ENCODE data around the gene ALOX15.

The ALOX15 gene

GRCh38 chr17:4678448-4679026, 37.1 kb upstream of the ALOX15 start:
- Histone ChIP-seq H2AFZ (ENCODE audit: low read depth) (no peak overlapping the region), H3K27ac (no peak overlapping the region), H3K9ac (no peak overlapping the region), H3K4me1 (ENCODE audit: low read depth, poor library complexity, severe bottlenecking) (no peaks in the 10 kb centered on the region), H3K4me2 (no peak overlapping the region), H3K79me2 (ENCODE audit: insufficient read depth, low read depth) (no peaks in the 10 kb centered on the region), H3K4me3 (IDR thresholded peaks at IDR 0.05; ENCODE audit: insufficient read depth, low read depth, low read length) (no peak overlapping the region), H3K27me3 (ENCODE audit: insufficient read depth, low read depth) (no peaks in the 10 kb centered on the region), H4K20me1 (ENCODE audit: insufficient read depth) (no peaks in the 10 kb centered on the region), H3K36me3 (ENCODE audit: insufficient read depth) (no peaks in the 10 kb centered on the region)
- no peak for TF ChIP-seq CTCF (conservative IDR thresholded peaks at IDR 0.05; ENCODE audit: low read depth, low read length)

DNA sequence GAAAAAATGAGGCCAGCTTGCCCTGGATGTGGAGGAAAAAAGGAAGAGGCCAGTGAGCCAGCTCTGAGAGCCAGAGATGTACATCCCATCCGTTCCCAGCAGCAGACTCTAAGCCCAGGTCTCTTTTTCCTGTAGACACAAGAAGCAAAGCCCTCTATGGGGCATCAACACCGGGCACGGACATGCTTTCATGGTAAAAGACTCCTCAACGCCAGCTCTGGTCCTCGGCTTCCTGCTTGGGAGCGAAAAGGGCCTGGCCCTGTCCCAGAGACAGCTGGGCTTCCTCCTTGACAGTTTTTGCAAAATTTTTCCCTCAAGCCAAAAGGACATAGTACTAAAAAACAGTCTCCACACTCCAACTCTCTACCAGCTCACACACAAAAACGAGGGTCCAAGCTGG, 35.3 kb upstream of the ALOX15 start:
- Histone ChIP-seq H3K4me1 (ENCODE audit: low read depth, poor library complexity, severe bottlenecking) (no peaks in the 10 kb centered on the region), H3K4me3 (IDR thresholded peaks at IDR 0.05; ENCODE audit: insufficient read depth, low read depth, low read length) (no peak overlapping the region), H3K27me3 (ENCODE audit: insufficient read depth, low read depth) (no peaks in the 10 kb centered on the region), H4K20me1 (ENCODE audit: insufficient read depth) (no peaks in the 10 kb centered on the region), H3K79me2 (ENCODE audit: insufficient read depth, low read depth) (no peaks in the 10 kb centered on the region), H3K27ac (no peak overlapping the region), H3K4me2 (no peak overlapping the region), H3K36me3 (ENCODE audit: insufficient read depth) (no peaks in the 10 kb centered on the region), H3K9ac (no peak overlapping the region), H2AFZ (ENCODE audit: low read depth) (no peak overlapping the region)
- TF ChIP-seq CTCF (conservative IDR thresholded peaks at IDR 0.05; ENCODE audit: low read depth, low read length), result no peak

- Histone ChIP-seq H3K27ac (no peak overlapping the region), H3K79me2 (ENCODE audit: insufficient read depth, low read depth) (no peaks in the 10 kb centered on the region), H3K4me1 (ENCODE audit: low read depth, poor library complexity, severe bottlenecking) (no peaks in the 10 kb centered on the region), H3K4me2 (no peak overlapping the region), H3K27me3 (ENCODE audit: insufficient read depth, low read depth) (no peaks in the 10 kb centered on the region), H3K36me3 (ENCODE audit: insufficient read depth) (no peaks in the 10 kb centered on the region), H4K20me1 (ENCODE audit: insufficient read depth) (no peaks in the 10 kb centered on the region), H3K4me3 (IDR thresholded peaks at IDR 0.05; ENCODE audit: insufficient read depth, low read depth, low read length) (no peak overlapping the region), H2AFZ (ENCODE audit: low read depth) (no peak overlapping the region), H3K9ac (no peak overlapping the region)
- no peak for TF ChIP-seq CTCF (conservative IDR thresholded peaks at IDR 0.05; ENCODE audit: low read depth, low read length)
Observed at GRCh38 chr17:4675791-4676190, 34.3 kb upstream of the ALOX15 start.

GRCh38 chr17:4674685-4674998, 33.2 kb upstream of the ALOX15 start:
- no peaks in the 10 kb centered on the region for H3K79me2 ChIP-seq (ENCODE audit: insufficient read depth, low read depth)
- no peaks in the 10 kb centered on the region for H3K36me3 ChIP-seq (ENCODE audit: insufficient read depth)
- no peaks in the 10 kb centered on the region for H4K20me1 ChIP-seq (ENCODE audit: insufficient read depth)
- H3K4me2 ChIP-seq, result no peak overlapping the region
- no peak overlapping the region for H3K4me3 ChIP-seq (IDR thresholded peaks at IDR 0.05; ENCODE audit: insufficient read depth, low read depth, low read length)
- H3K27ac ChIP-seq, result no peak overlapping the region
- H3K4me1 ChIP-seq (ENCODE audit: low read depth, poor library complexity, severe bottlenecking), result no peaks in the 10 kb centered on the region
- TF ChIP-seq CTCF (conservative IDR thresholded peaks at IDR 0.05; ENCODE audit: low read depth, low read length), result no peak
- H2AFZ ChIP-seq (ENCODE audit: low read depth), result no peak overlapping the region
- no peaks in the 10 kb centered on the region for H3K27me3 ChIP-seq (ENCODE audit: insufficient read depth, low read depth)
- no peak overlapping the region for H3K9ac ChIP-seq

Data from KMS-11 (cell line).